Measurements from ENCODE around the gene FSIP1. TPM values are rescaled to one million over a fixed set of nuclear protein-coding genes. Genes with fewer than 3 reads are reported as not detected.

The FSIP1 gene
- total and polyA plus RNA-seq, 2 donors, result 0.27 to 3.0 TPM

DNA sequence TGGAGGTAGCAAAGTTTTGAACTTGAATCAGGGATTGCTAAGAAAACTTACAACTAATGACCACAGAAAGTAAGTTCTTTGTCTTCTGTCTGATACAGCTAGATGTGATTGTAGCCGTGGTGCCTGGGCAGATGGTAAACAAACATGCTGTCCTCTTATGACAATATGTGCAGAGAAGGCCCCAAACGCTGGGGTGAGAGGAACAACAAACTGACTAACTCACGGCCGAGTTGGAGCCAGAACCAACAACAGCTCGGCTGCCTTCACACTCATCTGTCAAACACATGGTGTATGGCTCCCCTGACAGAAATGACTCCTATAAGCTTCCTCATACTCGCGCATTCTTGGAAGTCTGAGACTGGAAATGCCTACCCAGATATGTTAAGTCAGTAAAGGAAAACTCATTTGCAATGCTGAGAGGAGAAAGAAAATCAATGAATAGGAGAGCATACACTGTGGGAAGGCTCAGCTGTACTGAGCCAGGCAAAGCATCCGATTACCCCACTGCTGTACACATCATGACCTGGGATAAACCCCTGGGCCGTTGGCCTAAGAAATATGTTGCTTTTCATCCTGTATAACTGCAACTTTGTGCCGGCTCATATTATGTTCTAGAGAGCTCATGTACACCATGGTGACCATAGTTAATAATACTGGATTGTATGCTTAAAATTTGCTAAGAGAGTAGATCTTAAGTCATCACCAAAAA is 196.1 kb downstream of the FSIP1 start:
- Histone ChIP-seq H3K4me1 (ENCODE audit: insufficient read depth) (no peaks in the 10 kb centered on the region), H3K27ac (ENCODE audit: low read depth) (no peak overlapping the region), H3K36me3 (ENCODE audit: insufficient read depth) (peaks cover 1% of the 10 kb centered on the region), H3K4me3 (ENCODE audit: low read depth, low read length) (no peak overlapping the region)
- 50% methylated on average over 10 of the region's 10 CpGs for WGBS
- no peak for DNase-seq (ENCODE audit: extremely low spot score)

DNA sequence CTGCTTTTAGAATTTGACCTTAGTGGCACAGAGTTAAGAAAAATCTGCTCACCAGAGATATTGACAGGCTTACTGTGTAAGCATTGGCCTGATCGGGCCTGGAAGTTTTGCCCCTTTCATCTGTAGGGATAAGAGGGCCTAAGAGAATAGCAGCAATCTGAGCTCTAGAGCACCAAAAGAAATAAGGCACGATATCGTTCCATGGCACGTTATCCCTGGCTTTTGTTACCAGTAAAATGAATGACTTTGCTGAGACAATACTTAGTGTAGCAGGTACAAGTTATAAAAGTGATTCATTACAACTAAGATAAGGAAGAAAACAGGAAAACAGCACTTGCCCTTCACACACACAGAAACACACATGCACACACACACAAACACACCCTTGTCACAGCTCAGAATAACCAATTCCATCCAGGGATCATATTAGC is 196.8 kb downstream of the FSIP1 start:
- peaks cover under 1% of the 10 kb centered on the region for H3K36me3 ChIP-seq (ENCODE audit: insufficient read depth)
- no peak overlapping the region for H3K27ac ChIP-seq (ENCODE audit: low read depth)
- no peak overlapping the region for H3K4me3 ChIP-seq (ENCODE audit: low read depth, low read length)
- 72% methylated on average over 4 of the region's 4 CpGs for whole genome bisulfite sequencing
- no peak for DNase-seq (ENCODE audit: extremely low spot score)
- H3K4me1 ChIP-seq (ENCODE audit: insufficient read depth), result no peaks in the 10 kb centered on the region

DNA sequence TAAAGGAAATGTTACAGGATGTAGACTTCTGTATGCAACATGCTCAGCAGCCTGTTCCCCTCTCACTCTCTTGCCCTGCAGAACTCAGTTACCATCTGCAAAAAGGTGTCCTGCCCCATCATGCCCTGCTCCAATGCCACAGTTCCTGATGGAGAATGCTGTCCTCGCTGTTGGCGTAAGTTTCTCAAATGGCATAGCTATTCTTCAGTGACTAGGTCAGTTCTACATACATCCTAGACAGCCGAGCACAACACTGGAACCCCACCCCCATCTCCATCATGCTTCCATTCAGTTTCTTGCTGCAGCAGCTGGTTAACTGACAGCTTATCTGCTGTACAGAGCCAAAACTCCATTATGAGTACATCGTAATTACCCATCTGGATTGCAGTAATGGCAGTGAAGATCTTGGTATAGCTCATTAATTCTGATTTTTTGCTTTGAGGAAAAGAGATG is 197.2 kb downstream of the FSIP1 start:
- Histone ChIP-seq H3K4me1 (ENCODE audit: insufficient read depth) (no peaks in the 10 kb centered on the region), H3K36me3 (ENCODE audit: insufficient read depth) (no peaks in the 10 kb centered on the region), H3K4me3 (ENCODE audit: low read depth, low read length) (no peak overlapping the region), H3K27ac (ENCODE audit: low read depth) (no peak overlapping the region)
- DNase-seq (ENCODE audit: extremely low spot score), result no peak
- WGBS, result 78% methylated on average over 4 of the region's 4 CpGs

DNA sequence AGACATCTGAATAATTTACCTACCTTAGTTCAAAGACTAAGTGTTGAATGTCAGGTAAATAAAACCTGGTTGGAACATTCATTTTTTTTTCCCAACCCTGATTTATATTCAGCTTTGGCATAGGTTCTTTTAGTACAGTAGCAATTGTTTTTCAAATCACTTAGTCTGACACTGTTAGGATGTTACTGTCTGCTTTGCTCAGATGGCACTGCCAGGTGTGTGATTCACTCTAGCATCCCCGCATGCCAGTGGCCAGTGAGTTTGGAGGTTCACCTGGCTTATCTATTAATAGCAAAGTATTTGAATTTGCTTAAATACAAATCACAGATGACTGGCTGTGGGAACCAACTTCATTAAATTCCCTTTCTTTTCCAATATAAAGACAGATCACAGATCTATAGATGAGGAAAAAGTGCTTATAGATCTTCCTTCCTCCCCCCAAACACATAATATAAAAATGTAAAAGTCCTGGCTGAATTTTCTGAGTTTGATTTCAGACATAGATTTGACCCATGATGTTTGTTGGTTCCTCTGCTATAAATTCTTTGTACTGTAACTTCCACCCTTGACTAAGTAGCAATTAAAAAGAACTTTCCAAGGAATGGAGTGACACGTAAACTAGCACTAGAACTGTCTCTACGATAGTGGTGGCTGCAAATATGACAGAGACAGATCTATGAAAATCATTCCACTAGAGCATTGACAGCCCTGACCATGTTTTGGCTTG is 197.8 kb downstream of the FSIP1 start:
- H3K27ac ChIP-seq (ENCODE audit: low read depth), result no peak overlapping the region
- DNase-seq (ENCODE audit: extremely low spot score), result no peak
- no peaks in the 10 kb centered on the region for H3K36me3 ChIP-seq (ENCODE audit: insufficient read depth)
- H3K4me3 ChIP-seq (ENCODE audit: low read depth, low read length), result no peak overlapping the region
- 76% methylated on average over 3 of the region's 3 CpGs for WGBS
- no peaks in the 10 kb centered on the region for H3K4me1 ChIP-seq (ENCODE audit: insufficient read depth)

DNA sequence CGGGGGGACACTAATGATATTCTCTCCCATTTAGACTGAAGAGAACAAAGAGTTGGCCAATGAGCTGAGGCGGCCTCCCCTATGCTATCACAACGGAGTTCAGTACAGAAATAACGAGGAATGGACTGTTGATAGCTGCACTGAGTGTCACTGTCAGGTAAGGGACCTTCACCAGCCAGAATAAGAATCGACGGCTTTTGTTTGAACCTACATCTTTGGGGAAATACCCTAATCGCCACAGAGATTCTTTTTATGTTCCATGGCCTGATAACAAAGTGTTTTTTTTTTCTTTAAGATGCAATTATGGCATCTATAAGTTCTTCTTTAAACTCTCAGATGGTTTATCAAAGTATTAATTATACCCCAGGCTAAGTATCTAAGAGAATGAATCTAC is 198.4 kb downstream of the FSIP1 start:
- H3K4me3 ChIP-seq (ENCODE audit: low read depth, low read length), result no peak overlapping the region
- H3K36me3 ChIP-seq (ENCODE audit: insufficient read depth), result no peaks in the 10 kb centered on the region
- WGBS, result 74% methylated on average over 7 of the region's 7 CpGs
- DNase-seq (ENCODE audit: extremely low spot score), result no peak
- H3K4me1 ChIP-seq (ENCODE audit: insufficient read depth), result no peaks in the 10 kb centered on the region
- H3K27ac ChIP-seq (ENCODE audit: low read depth), result no peak overlapping the region

DNA sequence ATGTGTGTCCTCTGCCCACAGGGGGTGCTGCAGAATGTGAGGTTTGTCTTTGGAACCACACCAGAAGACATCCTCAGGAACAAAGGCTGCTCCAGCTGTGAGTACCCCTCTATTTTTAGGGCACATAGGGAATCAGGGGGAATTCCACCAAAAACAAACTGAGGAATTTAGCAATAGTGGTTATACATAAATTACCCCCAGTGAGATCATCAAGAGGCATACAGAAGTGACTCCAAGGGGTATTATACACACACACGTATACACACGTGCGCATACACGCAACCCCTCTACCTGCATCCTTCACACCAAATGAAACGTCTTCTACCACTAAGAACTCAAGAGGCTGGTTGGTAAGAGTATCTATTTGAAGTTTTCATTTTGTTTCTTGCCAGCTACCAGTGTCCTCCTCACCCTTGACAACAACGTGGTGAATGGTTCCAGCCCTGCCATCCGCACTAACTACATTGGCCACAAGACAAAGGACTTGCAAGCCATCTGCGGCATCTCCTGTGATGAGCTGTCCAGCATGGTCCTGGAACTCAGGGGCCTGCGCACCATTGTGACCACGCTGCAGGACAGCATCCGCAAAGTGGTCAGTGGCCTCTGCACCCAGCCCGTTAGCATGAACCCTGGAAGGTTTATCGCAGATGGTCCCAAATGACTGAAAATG is 198.9 kb downstream of the FSIP1 start:
- Histone ChIP-seq H3K4me3 (ENCODE audit: low read depth, low read length) (no peak overlapping the region), H3K36me3 (ENCODE audit: insufficient read depth) (no peaks in the 10 kb centered on the region), H3K4me1 (ENCODE audit: insufficient read depth) (no peaks in the 10 kb centered on the region), H3K27ac (ENCODE audit: low read depth) (no peak overlapping the region)
- WGBS, result 72% methylated on average over 13 of the region's 13 CpGs
- DNase-seq (ENCODE audit: extremely low spot score), result no peak

DNA sequence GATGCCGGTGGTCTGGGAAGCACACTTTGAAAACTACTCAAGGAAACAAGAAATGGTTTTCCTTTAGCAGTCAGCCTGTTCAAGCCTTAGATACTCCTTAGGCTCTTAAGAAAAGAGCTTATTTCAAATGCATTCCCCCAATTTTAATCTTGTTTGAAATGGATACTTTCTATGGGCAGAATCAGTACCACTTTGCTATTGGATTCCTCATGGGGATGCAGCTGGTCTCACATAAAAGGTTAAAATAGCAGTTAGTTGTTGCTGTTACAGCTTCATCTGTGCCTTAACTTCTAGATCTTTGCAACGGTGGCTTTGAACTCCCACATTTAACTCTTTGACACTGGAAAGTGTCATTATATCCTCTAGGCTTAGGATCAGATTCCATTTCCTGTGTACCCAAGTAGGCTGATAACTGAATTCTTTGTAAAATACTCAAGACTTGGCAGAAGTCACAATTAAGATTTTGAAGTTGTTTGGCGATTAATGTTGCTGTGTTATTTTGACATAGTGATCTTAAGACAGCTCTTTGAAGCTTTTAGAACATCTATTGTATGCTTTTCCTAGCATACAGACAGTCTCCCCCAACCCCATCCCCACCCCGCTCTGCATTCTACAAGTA is 199.6 kb downstream of the FSIP1 start:
- no peaks in the 10 kb centered on the region for H3K36me3 ChIP-seq (ENCODE audit: insufficient read depth)
- no peak overlapping the region for H3K27ac ChIP-seq (ENCODE audit: low read depth)
- H3K4me1 ChIP-seq (ENCODE audit: insufficient read depth), result no peaks in the 10 kb centered on the region
- WGBS, result 45% methylated on average over 4 of the region's 4 CpGs
- H3K4me3 ChIP-seq (ENCODE audit: low read depth, low read length), result peak overlapping the region; percentile 48
- no peak for DNase-seq (ENCODE audit: extremely low spot score)

DNA sequence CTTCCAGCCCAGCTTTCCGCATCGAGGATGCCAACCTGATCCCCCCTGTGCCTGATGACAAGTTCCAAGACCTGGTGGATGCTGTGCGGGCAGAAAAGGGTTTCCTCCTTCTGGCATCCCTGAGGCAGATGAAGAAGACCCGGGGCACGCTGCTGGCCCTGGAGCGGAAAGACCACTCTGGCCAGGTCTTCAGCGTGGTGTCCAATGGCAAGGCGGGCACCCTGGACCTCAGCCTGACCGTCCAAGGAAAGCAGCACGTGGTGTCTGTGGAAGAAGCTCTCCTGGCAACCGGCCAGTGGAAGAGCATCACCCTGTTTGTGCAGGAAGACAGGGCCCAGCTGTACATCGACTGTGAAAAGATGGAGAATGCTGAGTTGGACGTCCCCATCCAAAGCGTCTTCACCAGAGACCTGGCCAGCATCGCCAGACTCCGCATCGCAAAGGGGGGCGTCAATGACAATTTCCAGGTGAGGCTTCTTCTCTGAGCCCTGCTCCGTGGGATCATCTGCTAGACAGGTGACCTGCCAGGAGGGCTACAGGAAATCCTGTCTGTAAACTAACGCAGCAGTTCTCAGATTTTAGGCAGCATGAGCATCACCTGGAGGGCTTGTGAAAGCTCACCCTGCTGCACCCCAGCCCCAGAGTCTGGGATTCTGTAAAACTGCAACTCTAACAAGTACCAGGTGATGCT is 200.2 kb downstream of the FSIP1 start:
- no peak overlapping the region for H3K27ac ChIP-seq (ENCODE audit: low read depth)
- 34% methylated on average over 20 of the region's 20 CpGs for WGBS
- no peaks in the 10 kb centered on the region for H3K36me3 ChIP-seq (ENCODE audit: insufficient read depth)
- H3K4me1 ChIP-seq (ENCODE audit: insufficient read depth), result no peaks in the 10 kb centered on the region
- no peak for DNase-seq (ENCODE audit: extremely low spot score)
- H3K4me3 ChIP-seq (ENCODE audit: low read depth, low read length), result peak overlapping the region; percentile 48

DNA sequence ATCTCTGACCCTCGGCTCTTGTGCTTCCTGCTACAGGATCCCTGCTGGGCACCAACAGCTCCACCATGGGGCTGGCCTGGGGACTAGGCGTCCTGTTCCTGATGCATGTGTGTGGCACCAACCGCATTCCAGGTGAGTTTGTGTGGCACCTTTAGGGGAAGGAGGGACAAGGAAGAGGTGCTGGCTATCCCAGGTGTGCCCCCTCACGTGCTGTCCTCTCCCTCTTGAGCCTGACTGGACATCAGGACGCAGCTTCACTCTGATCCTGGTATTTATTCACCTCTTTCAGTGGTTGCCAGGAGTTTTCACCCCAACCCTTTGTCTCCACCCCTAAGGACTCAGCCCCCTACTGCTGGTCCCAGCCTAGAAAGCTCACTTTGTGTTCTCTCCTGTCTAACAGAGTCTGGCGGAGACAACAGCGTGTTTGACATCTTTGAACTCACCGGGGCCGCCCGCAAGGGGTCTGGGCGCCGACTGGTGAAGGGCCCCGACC is 200.8 kb downstream of the FSIP1 start:
- DNase-seq (ENCODE audit: extremely low spot score), result no peak
- no peaks in the 10 kb centered on the region for H3K4me1 ChIP-seq (ENCODE audit: insufficient read depth)
- whole genome bisulfite sequencing, result 34% methylated on average over 13 of the region's 13 CpGs
- H3K27ac ChIP-seq (ENCODE audit: low read depth), result no peak overlapping the region
- peak overlapping the region; percentile 48 for H3K4me3 ChIP-seq (ENCODE audit: low read depth, low read length)
- no peaks in the 10 kb centered on the region for H3K36me3 ChIP-seq (ENCODE audit: insufficient read depth)

DNA sequence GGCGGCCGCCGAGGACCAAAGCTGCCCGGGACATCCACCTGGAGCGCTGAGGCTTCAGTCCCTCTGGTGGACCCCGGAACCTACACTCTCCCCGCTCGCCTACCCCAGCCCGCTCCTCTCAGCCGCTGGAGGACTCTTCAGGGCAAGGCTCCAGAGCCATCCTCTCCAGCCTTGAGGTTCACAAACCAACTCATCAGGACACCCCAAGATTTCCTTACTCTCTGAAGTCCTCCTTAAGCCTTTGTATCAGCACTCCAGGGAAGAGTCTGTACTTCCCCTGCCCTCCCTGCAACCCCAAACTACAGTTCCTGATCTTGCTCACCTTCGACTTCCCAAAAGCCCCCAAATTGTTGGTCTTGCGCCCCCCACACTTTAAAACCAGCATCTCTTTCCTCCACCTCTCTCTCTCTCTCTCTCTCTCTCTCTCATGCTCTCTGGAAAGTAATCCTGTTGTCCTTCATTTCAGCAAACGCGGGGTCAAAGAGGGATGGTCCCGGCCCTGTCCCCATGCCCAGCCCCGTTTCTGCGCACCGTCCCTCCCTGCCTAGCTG is 201.3 kb downstream of the FSIP1 start:
- H3K4me1 ChIP-seq (ENCODE audit: insufficient read depth), result no peaks in the 10 kb centered on the region
- no peak for DNase-seq (ENCODE audit: extremely low spot score)
- H3K4me3 ChIP-seq (ENCODE audit: low read depth, low read length), result peak overlapping the region; percentile 48
- 7% methylated on average over 18 of the region's 18 CpGs for WGBS
- H3K27ac ChIP-seq (ENCODE audit: low read depth), result peak overlapping the region; percentile 93
- H3K36me3 ChIP-seq (ENCODE audit: insufficient read depth), result no peaks in the 10 kb centered on the region

DNA sequence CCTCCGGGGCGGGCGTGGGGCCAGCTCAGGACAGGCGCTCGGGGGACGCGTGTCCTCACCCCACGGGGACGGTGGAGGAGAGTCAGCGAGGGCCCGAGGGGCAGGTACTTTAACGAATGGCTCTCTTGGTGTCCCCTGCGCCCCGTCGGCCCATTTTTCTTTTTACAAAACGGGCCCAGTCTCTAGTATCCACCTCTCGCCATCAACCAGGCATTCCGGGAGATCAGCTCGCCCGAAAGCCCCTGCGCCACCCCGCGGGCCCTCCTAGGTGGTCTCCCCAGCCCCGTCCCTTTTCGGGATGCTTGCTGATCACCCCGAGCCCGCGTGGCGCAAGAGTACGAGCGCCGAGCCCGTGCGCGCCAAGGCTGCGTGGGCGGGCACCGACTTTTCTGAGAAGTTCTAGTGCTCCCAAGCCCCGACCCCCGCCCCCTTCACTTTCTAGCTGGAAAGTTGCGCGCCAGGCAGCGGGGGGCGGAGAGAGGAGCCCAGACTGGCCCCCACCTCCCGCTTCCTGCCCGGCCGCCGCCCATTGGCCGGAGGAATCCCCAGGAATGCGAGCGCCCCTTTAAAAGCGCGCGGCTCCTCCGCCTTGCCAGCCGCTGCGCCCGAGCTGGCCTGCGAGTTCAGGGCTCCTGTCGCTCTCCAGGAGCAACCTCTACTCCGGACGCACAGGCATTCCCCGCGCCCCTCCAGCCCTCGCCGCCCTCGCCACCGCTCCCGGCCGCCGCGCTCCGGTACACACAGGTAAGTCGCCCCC is 202.0 kb downstream of the FSIP1 start, which contains the start of gene THBS1:
Gene THBS1 (plus strand): TSS at position 595 of the 757 bp plus-strand sequence. CDS start 779 bp downstream, outside the sequence.
- Histone ChIP-seq H3K36me3 (ENCODE audit: insufficient read depth) (no peaks in the 10 kb centered on the region), H3K27ac (ENCODE audit: low read depth) (peak within 1 kb of the TSS; percentile 93), H3K4me3 (ENCODE audit: low read depth, low read length) (peak within 1 kb of the TSS; percentile 48), H3K4me1 (ENCODE audit: insufficient read depth) (no peaks in the 10 kb centered on the region)
- under 1% methylated on average over 74 of the region's 74 CpGs for WGBS
- peak; percentile 79 for DNase-seq (ENCODE audit: extremely low spot score)

DNA sequence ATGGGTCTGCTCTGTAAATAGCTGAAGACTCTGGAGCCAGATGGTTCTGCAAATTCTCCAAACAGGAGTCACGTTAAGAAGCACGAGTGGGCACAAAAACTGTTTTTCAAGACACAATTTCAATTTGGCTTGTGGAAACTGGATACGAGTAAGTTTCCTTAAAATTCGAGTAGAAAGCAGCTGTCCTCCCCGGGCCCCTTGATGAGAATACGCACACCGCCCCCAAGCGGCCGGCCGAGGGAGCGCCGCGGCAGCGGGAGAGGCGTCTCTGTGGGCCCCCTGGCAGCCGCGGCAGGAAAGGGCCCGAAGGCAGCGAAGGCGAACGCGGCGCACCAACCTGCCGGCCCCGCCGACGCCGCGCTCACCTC is 202.5 kb downstream of the FSIP1 start:
- Histone ChIP-seq H3K4me3 (ENCODE audit: low read depth, low read length) (peak overlapping the region; percentile 48), H3K36me3 (ENCODE audit: insufficient read depth) (no peaks in the 10 kb centered on the region), H3K4me1 (ENCODE audit: insufficient read depth) (no peaks in the 10 kb centered on the region), H3K27ac (ENCODE audit: low read depth) (peak overlapping the region; percentile 93)
- peak; percentile 87 for DNase-seq (ENCODE audit: extremely low spot score)
- under 1% methylated on average over 29 of the region's 29 CpGs for WGBS

Data from urinary bladder (tissue), 4 donors.